GM19463 (cell line): ENCODE data around the gene CGNL1.
A peak's percentile ranks its signal among the peaks of the same experiment; 100 is the strongest.

ENCODE experiments used
- ATAC-seq: cut with Tn5 transposase; IDR thresholded peaks from one replicate; pipeline ENCODE4 v1.9.1; 2021; ENCODE audit warnings: mild to moderate bottlenecking, moderate library complexity; ENCODE audit not compliant: unreplicated experiment

CGNL1 gene

DNA sequence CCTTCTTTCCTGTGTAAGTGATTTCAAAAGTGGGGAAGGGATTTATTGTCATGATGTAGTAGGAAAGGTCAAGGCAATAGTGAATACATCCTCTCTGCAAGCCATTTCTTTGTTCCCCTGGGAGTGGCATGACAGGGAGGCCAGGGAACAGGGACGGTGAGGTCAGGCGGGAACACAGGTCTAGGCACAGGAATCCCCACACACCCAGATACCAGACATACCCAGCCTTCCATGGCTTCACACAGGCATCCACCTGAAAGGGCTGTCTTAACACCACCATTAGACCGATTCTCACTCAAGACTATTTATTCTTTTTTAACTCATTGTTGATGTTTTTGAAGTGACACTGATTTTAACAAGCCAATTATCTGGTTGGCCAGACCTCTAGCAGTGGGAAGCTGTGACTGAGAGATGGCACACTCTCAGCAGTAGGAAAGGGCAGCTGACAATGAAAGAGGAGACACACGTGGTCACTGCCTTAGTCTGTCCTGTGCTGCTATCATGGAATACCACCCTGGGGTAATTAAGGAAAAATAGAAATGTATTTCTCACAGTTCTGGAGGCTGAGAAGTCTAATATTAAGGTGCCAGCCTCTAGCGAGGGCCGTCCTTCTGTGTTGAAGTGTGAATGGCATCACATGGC is 140.8 kb downstream of the CGNL1 start:
- ATAC-seq: no peak

DNA sequence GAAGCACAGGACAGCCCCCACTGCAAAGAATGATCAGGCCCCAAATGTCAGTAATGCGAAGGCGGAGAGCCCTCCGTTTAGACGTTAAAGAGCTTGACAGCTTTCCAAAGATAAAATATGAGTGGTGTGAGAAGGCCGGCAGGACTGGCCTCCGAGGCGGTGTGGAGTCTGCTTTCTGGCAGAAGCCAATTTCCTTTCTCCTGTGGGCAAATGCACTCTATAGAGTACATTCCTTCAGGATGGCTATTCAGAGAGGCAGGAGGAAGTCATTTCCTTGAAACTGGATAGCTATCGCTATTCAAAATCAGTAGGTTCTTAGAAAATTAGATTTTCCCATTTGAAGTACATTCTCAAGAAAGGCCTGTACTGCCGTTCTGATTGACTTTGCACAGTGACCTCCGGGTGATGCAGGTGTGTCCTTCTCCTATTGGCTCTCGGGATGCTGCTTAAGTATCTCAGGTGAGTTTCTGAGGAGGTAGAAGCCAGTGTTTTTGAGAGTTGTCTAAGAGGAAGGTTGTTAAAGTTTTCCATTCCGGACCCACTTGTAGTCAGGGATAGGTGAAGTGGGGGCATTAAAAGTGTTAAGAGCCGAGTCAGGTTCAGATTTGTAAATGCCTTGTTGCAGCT is 142.6 kb downstream of the CGNL1 start:
- ATAC-seq: no peak

DNA sequence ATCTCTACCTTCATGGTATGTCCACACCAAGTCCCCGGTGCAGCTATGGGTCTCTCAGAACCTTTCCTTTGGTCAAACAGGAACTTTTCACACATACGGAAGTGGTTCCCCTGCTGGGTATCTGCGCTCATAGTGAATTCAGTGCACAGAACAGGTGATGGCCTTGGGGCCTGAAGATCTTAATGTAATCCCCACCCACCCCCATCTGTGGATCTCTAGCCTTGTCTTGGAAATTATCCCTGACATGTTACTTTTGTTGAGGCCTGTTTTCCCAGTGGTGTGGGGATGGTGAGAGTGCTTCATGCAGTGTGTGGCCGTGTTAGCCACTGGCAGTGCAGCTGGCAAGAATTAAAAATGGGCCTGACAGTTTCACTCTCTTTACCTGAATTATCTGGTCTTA is 143.5 kb downstream of the CGNL1 start:
- no peak for ATAC-seq

DNA sequence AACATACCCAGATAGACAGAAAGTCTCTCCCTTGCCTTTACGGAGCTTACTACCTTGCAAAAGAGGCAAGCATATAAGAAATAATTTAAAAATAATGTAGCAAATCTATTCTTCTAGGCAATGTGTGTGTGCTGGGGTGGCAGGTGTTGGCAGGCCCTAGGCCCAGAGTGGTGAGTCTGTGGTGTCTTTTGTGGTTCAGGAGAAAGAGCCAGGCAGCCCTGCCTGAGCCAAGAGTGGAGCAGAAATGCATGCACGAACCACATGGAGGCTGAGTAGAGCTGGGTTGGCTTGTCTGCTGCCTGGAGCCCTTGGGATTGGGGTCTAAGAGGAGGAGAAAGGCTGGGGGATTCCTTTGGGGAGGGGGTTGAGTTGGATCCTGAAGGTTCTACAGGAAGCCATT is 145.2 kb downstream of the CGNL1 start:
- no peak for ATAC-seq

DNA sequence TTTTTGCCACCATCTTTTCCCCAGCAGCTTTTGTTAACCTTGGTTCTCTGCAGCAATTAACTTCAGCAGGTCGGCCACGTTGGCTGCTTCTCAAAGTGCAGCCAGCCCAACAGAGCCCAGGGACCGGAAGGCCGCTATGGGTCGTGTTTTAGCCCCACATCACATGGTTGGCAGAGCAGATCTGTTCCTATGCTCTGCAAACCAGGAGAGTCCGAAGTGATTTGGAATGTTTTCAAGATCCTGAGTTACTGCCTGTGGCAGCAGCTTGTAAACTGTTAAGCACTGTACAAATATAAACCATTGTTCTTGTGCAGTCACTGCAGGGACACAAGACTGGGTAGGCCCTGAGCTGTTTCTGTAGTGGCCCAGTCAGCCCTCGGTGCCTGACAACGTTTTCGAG is 145.8 kb downstream of the CGNL1 start:
- ATAC-seq: no peak

DNA sequence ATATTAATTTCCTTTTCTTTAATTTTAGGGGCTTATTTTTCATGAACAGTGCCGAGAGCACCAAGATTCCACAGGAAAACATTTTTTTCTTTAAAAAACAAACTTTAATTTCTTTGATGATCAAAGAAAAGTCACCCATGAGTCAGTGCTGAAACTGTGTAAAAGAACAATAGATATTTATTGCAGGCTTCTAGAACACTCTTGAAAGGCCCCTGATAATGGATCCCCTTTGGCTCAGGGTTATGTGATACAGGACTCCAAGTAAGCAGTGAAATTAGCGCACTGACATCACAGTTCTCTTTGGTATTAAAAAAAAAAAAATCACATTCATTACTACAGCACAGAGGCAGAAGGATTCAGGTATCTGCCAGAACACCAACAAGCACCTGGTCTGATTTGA is 149.3 kb downstream of the CGNL1 start:
- no peak for ATAC-seq

DNA sequence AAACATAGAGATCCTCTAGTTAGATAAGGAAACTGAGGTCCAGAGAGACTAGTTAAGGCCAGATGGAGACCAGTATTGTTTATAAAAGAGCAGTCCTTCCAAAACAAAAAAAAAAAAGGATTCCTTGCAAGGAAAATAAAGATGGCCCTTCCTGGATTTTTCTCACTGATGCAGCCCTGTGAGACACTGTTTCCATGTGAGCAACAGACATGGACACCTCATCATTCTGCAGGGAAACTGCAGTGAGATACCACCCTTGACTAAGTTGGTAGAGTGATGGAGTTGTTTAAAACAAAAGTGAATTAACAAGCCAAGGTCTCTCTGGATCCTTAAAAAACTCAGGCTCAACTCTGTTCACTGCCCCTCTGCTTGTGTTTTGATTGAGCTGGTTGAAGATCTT is 149.8 kb downstream of the CGNL1 start:
- no peak for ATAC-seq

DNA sequence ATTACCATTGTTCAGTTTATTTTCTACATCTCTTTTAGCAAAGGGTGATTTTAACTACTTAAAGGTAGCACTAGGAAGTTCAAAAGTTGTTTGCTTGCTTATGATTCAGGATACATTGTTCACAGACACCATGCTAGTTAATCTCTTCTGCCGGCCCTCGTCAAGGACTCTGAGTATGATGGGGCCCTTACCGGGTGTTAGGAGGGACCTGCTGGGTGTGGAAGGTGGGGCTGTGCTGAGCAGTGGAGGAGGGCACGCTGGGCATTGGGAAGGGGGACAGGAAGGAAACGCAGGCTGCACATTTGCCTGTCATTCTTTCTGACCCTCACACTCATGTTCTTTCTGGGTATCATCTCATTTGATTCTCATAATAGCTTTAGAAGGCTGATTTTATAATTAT is 150.3 kb downstream of the CGNL1 start:
- ATAC-seq: no peak

DNA sequence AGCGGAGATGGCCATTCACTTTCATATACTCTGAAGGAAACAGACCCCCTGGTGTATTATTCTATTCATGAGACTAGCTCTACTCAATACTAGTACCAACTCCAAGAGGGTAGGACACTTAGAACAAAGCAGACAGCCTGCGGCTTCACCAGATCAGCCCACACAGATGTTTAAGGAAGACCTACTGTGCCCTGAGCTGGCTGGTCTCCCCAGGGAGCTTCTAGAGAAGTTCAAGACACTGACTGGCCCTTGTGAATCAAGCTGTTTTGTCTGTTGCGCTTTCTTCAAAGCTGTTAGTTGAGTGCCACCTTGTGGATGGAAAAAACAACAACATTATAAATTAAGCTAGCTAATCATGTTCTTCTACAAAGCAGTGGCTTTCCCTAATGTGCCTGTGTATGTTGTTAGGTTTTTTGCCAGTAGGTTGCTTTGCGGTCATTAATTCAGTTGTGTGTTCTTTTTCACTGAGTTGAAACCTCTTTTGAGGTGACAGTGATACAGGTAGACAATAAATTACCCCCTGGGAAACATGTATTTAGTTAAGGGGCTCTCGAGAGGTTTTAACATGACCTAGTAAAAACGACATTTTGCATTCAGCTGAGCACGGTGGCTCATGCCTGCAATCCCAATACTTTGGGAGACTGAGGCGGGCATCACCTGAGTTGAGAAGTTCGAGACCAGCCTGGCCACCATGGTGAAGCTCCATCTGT is 151.2 kb downstream of the CGNL1 start:
- peak; percentile 71 for ATAC-seq

DNA sequence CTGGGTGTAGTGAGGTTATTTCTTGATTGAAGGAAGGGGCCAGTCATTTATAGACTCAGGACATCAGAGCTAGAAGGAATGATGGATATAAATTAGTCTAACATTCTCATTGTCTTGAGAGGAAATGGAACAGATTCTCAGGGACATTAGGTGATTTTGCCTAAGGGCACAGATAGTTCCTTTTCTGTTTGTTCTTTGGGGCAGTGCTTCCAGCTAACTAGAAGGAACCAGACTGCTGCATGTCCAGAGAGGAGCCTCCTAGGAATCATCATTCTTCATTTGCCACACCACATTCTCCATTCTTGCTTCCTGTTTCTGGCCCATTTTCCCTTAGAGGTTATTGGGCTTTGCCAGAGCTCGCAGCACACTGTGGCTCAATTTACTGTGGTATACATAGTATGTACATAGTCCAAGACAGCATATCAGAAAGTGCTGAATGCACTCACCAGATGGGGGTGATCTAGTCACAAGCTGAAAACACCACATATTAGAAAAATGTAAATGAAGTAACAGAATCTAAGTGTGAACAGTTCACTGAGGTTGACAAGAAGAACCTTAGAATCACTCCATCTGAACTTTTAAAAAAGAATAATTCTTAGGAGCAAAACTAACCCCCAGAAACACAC is 152.7 kb downstream of the CGNL1 start:
- no peak for ATAC-seq

DNA sequence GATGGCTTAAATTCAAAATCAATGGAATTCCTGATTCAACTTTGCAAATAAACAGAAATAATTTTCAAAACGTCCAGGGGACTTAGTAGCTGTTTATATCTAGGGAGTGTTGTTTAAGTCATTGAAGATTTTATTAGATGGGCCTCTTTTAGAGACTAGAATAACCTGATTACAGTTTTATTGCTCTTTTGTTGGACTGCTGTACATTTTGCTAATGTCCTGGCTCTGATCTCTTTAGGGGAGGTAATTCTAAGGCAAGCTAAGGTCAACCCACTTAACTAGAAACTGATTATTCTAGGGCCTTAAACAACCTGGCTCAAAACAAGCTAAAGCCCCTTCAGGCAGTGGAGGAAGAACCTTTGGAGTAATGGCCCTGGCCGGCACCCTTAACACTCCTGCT is 153.4 kb downstream of the CGNL1 start:
- no peak for ATAC-seq

DNA sequence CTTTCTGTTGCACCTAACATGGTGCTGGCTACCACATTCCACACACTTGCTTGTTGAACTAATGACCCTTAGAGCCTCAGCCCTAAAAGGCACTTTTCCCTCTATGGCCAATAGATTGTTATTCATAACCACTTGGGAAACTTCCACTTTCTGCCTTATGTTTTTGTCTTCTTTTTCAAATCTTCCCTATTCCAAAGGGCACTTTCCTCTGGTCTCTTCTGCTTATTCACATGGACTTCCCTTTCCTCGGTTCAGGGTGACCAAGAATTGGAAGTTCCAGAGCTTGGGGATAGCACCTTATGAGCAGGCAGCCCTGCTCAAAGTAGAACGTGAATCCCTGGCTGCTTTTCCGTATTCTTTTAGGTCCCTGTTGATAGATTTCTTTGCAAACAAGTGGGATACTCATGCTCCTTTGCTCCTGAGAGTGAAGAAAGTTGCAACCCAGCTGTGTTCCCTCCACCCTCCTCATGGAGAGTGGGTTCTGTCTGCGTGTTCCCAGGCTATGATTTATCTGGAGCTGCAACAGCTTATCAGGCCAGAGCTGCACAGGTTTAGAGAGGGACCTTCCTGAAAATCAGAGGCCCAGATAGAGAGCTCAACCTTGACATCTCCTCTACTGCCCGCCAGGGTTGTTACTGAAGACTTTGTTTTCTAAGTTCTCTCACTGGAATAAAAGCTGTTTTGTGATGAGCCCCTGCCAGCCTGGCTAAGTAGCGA is 156.6 kb downstream of the CGNL1 start:
- ATAC-seq: no peak

DNA sequence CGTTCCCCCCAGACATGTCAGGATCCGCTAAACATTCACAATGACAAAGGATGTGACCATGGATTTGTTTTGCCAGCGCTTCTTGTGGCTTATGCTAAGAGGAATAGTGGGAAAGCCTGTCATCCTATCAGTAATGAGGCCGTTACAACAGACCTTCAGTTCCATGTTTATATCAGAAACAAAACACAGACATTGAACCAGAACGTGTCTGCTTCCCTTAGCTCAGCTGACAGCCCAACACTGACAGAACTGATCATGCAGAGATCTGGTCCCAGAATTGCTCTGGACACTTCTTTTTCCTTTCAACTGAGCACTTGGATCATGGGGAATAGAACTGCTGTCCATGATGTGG is 157.1 kb downstream of the CGNL1 start:
- ATAC-seq: no peak

DNA sequence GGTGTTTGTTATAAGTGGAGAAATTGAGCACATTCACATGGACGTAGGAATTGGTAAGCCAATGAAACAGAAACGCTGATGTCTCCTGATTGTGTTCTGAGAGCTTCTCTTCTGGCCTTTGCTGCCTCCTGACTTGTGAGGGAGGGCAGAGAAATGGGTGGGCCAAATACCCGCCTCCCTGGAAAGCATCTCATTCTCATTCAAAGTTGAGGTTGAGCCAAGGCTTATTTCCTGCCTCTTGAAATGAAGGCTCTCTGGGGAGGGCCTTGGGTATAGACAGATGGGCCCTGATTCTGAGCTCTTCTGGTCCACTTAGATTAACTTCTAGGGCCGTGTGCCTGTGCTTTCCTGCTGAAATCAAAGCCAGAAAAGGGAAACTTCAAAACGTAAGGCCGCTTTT is 158.0 kb downstream of the CGNL1 start:
- no peak for ATAC-seq

DNA sequence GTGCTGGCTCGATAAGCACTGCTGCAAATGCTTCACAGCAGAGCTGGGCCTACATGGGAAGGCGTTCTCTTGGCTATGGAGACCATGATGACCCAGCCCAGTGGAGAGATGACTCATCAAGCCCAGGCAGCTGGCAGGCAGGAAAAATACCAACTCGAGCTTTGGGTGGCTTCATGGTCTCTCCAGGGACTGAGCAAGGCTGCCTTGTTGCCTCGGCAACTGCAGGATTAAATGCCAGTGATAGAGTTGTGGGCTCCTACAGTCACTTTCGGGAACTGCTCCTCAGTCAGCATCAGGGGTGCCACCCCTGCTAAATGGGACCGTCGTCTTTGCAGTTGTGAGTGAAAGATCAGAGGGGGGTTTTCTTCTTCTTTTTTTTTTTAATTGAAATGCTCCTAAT is 160.8 kb downstream of the CGNL1 start:
- ATAC-seq: no peak

DNA sequence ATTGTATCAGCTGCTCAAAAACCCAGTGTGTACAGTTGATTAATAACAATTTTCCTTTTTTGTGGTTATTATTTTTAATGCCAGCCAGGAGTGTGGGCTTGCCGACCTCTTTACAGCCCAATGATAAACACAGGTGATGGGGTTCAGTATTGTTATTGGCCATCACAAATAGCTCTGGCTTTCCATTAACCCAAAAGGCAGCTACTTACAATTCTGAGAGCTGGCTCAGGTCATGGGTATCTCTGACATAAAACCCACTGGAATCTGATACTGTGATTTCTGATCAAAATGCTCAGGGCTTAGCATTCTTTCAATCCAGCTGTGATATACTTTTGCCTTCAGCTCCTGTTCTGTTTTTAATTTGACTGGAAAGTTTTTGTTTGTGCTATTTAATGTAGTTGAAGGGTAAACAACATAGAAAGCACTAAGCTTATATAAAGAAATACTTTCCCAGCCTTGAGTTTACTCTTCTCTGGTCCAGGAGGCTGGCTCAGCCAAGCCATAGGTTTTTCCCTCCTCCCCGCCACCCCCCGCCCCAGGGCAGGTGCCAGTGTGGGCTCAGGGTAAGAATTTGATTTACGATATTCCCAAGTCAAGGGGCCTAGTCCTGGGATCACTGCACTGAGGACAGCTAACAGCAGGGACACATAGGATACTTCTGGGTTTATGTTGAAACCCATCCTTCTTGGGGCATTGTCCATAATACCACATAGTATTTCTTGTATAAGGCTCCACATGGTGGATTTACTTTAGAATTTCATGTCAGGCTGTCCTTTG is 161.4 kb downstream of the CGNL1 start:
- no peak for ATAC-seq

DNA sequence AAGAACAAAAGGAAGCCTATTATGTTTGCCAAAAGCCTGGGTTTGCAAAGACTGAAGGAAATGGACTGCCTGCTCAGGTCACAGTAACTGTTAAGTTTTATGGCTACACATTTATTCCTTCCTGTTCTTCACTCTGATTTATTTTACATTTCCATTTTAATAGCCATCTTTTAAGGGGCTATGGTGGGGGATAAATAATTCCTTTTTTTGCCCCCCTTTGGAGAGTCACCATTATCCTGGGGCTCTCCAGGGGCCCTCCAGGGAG is 161.9 kb downstream of the CGNL1 start:
- ATAC-seq: no peak

DNA sequence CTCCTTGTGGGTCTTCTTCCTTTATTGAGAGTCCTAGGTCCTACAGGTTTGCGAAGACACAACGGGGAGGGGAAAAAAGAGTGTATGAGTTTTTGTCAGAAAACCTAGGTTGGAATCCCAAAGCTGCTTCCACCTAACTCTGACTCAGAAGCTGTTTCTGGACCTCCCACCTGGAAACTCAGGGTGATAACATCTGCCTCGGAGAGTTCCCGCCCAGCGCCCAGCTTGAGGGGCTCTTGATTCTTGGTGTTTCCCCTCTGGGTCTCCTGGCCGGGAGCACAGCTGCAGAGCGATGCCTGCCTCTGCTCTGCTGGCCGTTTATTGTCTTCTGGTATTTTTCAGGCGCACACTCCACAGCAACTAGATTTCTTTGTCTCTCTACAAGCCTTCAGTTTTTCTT is 162.5 kb downstream of the CGNL1 start:
- ATAC-seq: no peak

DNA sequence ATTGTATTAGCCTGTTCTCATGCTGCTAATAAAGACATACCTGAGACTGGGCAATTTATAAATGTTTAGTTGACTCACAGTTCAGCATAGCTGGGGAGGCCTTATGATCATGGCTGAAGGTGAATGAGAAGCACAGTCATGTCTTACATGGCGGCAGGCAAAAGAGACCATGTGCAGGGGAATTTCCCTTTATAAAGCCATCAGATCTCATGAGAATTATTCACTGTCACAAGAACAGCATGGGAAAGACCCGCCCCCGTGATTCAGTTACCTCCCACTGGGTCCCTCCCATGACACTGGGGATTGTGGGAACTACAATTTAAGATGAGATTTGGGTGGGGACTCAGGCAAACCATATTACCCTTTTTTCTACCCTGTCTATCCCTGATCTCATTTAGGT is 163.9 kb downstream of the CGNL1 start:
- no peak for ATAC-seq

DNA sequence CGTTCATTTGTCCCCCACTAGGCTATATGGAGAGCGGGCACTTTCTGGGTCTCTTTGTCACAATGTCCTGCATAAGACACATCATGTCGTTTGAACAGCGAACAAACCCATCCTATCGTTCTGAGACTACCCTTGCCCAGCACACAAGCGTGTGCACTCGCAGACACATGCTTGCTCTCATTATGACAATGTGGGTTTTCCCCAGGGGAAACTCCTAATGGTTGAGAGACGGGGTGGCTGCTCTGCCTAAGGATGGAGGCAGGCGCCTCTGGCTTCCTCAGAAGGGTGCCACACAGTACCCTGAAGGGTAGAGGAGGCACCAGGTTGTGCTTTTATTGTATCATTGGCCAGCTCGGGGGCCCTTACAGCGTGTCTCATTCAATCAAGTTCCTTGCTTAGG is 164.4 kb downstream of the CGNL1 start:
- peak; percentile 86 for ATAC-seq

DNA sequence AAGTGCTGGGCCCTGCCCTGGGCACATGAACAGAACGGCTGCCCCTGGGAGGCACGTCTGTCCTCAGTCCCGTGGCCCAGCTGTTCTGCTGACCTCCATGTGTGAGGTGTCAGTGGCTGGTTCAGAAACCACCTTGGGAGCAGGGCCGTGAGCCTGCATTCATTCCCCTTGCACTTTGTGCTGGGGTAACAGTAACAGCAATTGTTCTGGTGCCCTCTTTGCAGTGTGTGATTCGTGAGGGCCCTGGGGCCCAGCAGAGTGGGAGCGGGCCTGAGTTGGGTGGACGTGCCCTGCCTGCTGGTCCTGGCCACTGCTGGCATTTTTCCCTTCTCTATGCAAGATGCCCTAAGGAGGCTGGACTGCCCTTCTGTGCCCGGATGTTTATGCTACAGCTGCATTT is 165.0 kb downstream of the CGNL1 start:
- no peak for ATAC-seq
